Omental fat pad (tissue), 4 donors: ENCODE results near the gene IFITM2. TPM values are rescaled to one million over a fixed set of nuclear protein-coding genes. Genes with fewer than 3 reads are reported as not detected.
"Not testable (repeated sequence)": the region's sequence is repeated elsewhere in the genome, so short reads cannot be mapped to it uniquely, and the experiment has no call there.

Experiments
- ATAC-seq: fragments of 150-250 bp; one replicate; pipeline ENCODE4 v1.9.1; 2016; ENCODE audit warnings: mild to moderate bottlenecking, moderate library complexity; ENCODE audit not compliant: low FRiP score
- DNase-seq: peaks from one replicate; pipeline ENCODE4 v3.0.0-alpha.2; 2019; ENCODE audit warnings: low spot score
- total RNA-seq, 4 donors: library from RNA; depleted of rRNA; stranded (reverse); fragments of >200 nt; gene quantifications; one replicate each; pipeline ENCODE4 v1.1.0, GENCODE V29; 2016
- TF ChIP-seq, protein P1 (sequence below), 3 donors: fragments of 450-650 bp; IDR thresholded peaks; one replicate each; pipeline ENCODE4 v1.5.1; 2016 to 2017; ENCODE audit warnings: antibody characterized with exemption in 3 of 3, mild to moderate bottlenecking in 3 of 3, moderate library complexity in 2 of 3

Gene IFITM2
- total RNA-seq, 4 donors from 2014 or later = 266 to 442 (median 382) TPM

DNA sequence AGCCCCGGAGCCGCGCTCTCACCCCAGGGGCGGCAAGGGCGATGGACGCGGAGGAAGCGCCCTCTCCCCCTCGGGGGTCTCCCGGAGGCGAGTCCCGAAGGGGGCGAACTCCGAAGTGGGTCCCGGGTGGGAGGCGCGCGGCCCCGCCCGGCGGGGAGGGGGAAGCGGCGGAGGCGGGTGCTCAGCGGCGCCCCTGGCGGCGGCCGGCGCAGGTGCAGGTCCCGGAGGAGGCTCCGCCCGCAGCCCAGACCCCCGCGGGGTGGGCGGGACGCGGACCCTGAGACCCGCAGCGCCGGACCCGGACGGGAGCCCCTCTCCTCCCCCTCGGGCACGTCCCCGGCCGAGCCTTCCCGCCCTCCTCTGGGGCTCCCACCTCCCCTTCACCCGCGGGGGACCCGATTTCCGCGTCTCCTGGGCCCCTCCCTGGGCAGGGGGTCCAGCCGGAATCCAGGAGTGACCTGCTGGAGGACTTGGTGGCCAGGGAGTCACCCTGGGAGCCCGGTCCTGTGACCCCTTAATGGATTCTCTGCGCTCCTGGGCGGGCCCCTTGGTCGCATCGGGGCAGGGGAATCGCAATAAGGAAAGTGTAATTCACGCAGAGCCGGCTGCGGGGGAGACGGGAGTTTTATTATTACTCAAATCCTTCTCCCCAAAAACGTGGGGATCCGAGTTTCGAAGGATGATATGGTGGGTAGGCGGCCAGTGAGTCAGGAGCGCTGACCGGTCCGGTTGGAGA, 3.6 kb downstream of the IFITM2 start:
- DNase-seq = not testable (repeated sequence)
- ATAC-seq = peak; percentile 50

DNA sequence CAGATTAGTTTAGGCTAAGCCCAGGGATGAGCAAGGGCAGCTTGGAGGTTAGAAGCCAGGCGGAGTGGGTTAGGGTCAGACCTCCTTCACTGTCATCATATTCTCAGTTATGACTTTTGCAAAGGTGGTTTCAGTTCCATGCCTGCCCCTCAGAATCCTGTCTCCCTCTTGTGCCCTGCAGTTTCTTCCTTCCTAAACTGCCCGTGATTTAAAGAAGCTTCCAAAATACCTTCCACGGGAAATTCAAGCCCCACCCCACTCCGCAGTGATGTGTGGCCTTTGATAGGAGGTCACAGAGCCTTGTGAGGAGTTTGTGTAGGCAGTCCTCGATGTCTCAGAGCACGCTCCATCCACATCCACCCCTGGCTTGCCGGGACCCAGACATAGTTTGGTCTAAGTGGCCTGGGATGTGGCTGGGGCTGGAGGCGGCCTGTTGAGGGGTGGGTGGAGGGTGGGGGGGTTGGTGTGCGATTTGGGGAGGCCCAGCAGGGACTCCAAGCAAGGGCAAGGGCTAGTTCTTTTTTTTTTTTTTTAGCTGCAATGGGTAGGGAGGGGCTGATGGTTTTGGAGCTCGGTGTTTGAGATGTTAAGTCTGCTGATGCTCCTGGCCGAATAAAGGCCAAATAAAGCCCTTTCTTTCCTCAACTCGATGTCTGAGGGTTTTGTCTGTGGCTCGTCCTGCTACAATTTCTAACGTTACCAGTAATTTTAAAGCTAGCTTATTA, 4.6 kb downstream of the IFITM2 start:
- TF ChIP-seq, protein P1, sequence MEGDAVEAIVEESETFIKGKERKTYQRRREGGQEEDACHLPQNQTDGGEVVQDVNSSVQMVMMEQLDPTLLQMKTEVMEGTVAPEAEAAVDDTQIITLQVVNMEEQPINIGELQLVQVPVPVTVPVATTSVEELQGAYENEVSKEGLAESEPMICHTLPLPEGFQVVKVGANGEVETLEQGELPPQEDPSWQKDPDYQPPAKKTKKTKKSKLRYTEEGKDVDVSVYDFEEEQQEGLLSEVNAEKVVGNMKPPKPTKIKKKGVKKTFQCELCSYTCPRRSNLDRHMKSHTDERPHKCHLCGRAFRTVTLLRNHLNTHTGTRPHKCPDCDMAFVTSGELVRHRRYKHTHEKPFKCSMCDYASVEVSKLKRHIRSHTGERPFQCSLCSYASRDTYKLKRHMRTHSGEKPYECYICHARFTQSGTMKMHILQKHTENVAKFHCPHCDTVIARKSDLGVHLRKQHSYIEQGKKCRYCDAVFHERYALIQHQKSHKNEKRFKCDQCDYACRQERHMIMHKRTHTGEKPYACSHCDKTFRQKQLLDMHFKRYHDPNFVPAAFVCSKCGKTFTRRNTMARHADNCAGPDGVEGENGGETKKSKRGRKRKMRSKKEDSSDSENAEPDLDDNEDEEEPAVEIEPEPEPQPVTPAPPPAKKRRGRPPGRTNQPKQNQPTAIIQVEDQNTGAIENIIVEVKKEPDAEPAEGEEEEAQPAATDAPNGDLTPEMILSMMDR (IDR thresholded peaks at IDR 0.05) = no peak
- no peak for ATAC-seq
- DNase-seq = no peak

DNA sequence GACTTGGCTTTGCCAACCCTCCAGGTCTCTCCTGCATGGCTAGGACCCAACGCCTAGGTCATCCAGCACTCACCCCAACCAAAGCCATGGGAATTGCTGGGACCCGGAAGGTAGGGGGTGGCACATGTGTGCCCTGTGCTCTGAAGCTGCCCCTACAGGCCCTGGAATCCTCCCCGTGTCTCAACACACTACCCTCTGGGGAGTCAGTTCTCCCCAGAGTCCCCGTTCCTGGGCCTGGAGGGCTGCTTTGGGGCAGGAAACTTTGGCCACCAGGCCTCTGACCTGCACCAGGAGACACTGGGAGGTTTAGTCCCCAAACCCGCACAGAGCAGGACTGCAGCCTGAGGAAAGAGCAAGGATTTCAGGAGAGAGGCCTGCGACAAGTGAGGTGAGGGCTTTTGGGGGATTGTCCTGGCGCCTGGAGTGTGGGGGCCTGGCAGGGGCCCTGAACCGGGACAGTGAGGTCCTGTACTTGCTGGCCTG, 5.7 kb downstream of the IFITM2 start:
- DNase-seq = no peak
- no peak for ATAC-seq
- TF ChIP-seq, protein P1 (IDR thresholded peaks at IDR 0.05) = no peak

DNA sequence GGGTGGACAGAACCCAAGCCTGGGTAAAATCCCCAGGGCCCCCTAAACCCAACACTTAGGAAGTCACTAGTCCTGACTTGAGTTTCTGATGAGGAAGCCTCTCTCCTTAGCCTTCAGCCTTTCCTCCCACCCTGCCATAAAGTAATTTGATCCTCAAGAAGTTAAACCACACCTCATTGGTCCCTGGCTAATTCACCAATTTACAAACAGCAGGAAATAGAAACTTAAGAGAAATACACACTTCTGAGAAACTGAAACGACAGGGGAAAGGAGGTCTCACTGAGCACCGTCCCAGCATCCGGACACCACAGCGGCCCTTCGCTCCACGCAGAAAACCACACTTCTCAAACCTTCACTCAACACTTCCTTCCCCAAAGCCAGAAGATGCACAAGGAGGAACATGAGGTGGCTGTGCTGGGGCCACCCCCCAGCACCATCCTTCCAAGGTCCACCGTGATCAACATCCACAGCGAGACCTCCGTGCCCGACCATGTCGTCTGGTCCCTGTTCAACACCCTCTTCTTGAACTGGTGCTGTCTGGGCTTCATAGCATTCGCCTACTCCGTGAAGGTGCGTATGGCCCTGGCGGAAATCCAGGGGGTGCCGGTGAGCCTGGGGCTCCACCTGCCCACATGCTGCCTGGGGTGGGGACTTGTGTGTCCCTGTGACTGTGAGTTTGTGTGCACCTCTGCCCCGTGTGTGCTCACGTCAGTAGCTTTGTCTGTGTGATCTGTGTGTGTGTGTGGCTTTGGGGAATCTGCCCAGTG, 6.4 kb downstream of the IFITM2 start, which contains the start of gene IFITM1:
IFITM1 (plus strand) TSS at position 254 of the 767 bp plus-strand sequence; CDS start at position 385, 131 bp downstream.
- ATAC-seq = peak; percentile 20
- TF ChIP-seq, protein P1 (IDR thresholded peaks at IDR 0.05) = no peak
- no peak for DNase-seq

DNA sequence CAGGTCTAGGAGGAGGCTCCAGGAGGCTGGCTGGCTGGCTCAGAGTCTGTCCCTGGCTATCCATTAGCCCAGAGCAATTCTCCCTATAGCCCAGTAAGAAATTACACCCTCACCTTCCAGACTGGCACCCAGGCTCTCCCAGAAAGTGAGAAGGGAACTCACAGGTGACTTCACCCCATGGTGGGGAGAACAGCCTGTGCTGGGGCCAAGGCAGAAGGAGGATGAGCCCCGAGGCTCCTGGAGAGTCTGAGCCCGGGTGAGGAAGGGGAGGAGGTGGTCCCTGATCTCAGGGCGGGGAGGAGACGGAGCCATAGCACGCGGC, 6.9 kb downstream of the IFITM2 start:
- ATAC-seq, DNase-seq: not testable (repeated sequence)

DNA sequence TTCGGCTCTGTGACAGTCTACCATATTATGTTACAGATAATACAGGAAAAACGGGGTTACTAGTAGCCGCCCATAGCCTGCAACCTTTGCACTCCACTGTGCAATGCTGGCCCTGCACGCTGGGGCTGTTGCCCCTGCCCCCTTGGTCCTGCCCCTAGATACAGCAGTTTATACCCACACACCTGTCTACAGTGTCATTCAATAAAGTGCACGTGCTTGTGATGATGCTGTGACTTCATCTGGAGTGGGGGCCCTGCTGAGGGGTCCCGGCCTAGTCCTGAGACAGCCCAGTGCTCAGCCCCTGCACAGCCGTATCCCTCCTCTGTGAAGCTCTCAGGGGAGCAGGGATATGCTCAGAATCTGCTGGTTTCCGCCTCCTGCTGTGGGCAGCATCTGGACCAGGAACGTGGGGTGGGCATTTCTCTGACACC, 7.5 kb downstream of the IFITM2 start:
- TF ChIP-seq, protein P1 (IDR thresholded peaks at IDR 0.05) = no peak
- no peak for ATAC-seq
- no peak for DNase-seq

DNA sequence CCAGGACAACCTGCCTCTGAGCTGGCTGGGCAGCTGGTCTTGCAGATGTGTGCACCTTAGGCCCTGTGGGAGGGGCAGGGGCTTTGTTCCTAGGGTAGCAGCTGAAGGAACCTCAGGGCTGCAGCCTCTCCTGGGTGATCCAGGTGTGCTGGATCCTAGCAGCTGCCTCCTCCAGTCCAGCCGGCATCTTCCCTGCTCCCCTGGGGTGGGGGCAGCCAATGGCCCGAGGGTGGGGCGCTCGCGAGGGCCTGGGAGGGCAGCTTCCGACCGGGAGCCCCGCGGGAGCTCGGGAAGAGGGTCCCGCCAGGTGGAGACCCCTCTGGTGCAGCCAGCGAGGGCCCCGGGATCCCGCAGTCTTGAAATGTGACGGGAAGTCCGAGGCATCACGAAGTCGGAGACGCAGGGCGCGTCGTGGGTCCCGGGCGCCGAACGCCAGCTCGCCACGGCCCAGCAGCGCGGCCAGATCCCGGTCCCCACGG, 7.9 kb downstream of the IFITM2 start:
- TF ChIP-seq, protein P1 (IDR thresholded peaks at IDR 0.05) = no peak
- DNase-seq (no peak), ATAC-seq (no peak)
